ENCODE measurements around the gene SLC6A18. TPM values are rescaled to one million over a fixed set of nuclear protein-coding genes. Genes with fewer than 3 reads are reported as not detected.

Gene SLC6A18
- total and polyA plus RNA-seq, 2 experiments from 2014 or later = 0.35 TPM; not detected in 1

GRCh38 chr5:1293416-1294205 is 68.4 kb downstream of the SLC6A18 start:
- WGBS (ENCODE audit: low lambda C conversion rate, missing lambda C conversion rate) = 93% methylated on average over 58 of the region's 60 CpGs
- no peaks in the 10 kb centered on the region for H3K4me1 ChIP-seq (ENCODE audit: insufficient read depth)
- H3K4me2 ChIP-seq = no peak overlapping the region
- no peaks in the 10 kb centered on the region for H3K9me3 ChIP-seq (ENCODE audit: low read depth)
- H3K4me3 ChIP-seq = no peak overlapping the region
- no peaks in the 10 kb centered on the region for H3K9me2 ChIP-seq (replicated peaks; ENCODE audit: insufficient read depth)
- peaks cover 26% of the 10 kb centered on the region for H3K27me3 ChIP-seq
- H3K36me3 ChIP-seq (replicated peaks; ENCODE audit: insufficient read depth, low read depth) = no peaks in the 10 kb centered on the region
- TF ChIP-seq EZH2phosphoT487 (IDR thresholded peaks at IDR 0.05; ENCODE audit: low read depth, severe bottlenecking, unreplicated experiment) = no peak
- no peak for TF ChIP-seq CTCF (IDR thresholded peaks at IDR 0.05; ENCODE audit: poor library complexity)
- no peak for TF ChIP-seq EZH2 (IDR thresholded peaks at IDR 0.05; ENCODE audit: borderline replicate concordance)
- H3K27ac ChIP-seq = no peak overlapping the region
- H3K79me2 ChIP-seq = no peaks in the 10 kb centered on the region
- H2AFZ ChIP-seq = no peak overlapping the region
- DNase-seq (ENCODE audit: low spot score) = peak; percentile 2
- H4K20me1 ChIP-seq (ENCODE audit: insufficient read depth, poor library complexity, severe bottlenecking) = no peaks in the 10 kb centered on the region

GRCh38 chr5:1294206-1294834 is 69.1 kb downstream of the SLC6A18 start:
- Histone ChIP-seq H4K20me1 (ENCODE audit: insufficient read depth, poor library complexity, severe bottlenecking) (no peaks in the 10 kb centered on the region), H3K9me2 (replicated peaks; ENCODE audit: insufficient read depth) (no peaks in the 10 kb centered on the region), H3K4me1 (ENCODE audit: insufficient read depth) (no peaks in the 10 kb centered on the region), H3K36me3 (replicated peaks; ENCODE audit: insufficient read depth, low read depth) (no peaks in the 10 kb centered on the region), H3K27ac (no peak overlapping the region), H2AFZ (no peak overlapping the region), H3K4me3 (no peak overlapping the region), H3K27me3 (peaks cover 26% of the 10 kb centered on the region), H3K9me3 (ENCODE audit: low read depth) (no peaks in the 10 kb centered on the region), H3K79me2 (no peaks in the 10 kb centered on the region), H3K4me2 (peak overlapping the region; percentile 77)
- 52% methylated on average over 34 of the region's 69 CpGs for WGBS (ENCODE audit: low lambda C conversion rate, missing lambda C conversion rate)
- peak; percentile 11 for DNase-seq (ENCODE audit: low spot score)
- TF ChIP-seq EZH2 (IDR thresholded peaks at IDR 0.05; ENCODE audit: borderline replicate concordance) = no peak
- TF ChIP-seq CTCF (IDR thresholded peaks at IDR 0.05; ENCODE audit: poor library complexity) = no peak
- TF ChIP-seq EZH2phosphoT487 (IDR thresholded peaks at IDR 0.05; ENCODE audit: low read depth, severe bottlenecking, unreplicated experiment) = no peak

- H3K4me1 ChIP-seq (ENCODE audit: insufficient read depth) = no peaks in the 10 kb centered on the region
- peak; percentile 31 for DNase-seq (ENCODE audit: low spot score)
- H3K27me3 ChIP-seq = peaks cover 26% of the 10 kb centered on the region
- no peaks in the 10 kb centered on the region for H3K9me2 ChIP-seq (replicated peaks; ENCODE audit: insufficient read depth)
- H3K4me3 ChIP-seq = no peak within 1 kb of the TSS
- no peak within 1 kb of the TSS for H3K27ac ChIP-seq
- no peaks in the 10 kb centered on the region for H3K9me3 ChIP-seq (ENCODE audit: low read depth)
- WGBS (ENCODE audit: low lambda C conversion rate, missing lambda C conversion rate) = 7% methylated on average over 64 of the region's 102 CpGs
- H4K20me1 ChIP-seq (ENCODE audit: insufficient read depth, poor library complexity, severe bottlenecking) = no peaks in the 10 kb centered on the region
- TF ChIP-seq CTCF (IDR thresholded peaks at IDR 0.05; ENCODE audit: poor library complexity) (no peak), EZH2 (IDR thresholded peaks at IDR 0.05; ENCODE audit: borderline replicate concordance) (peak; percentile 15)
- H3K4me2 ChIP-seq = peak within 1 kb of the TSS; percentile 77
- H3K36me3 ChIP-seq (replicated peaks; ENCODE audit: insufficient read depth, low read depth) = no peaks in the 10 kb centered on the region
- H3K79me2 ChIP-seq = no peaks in the 10 kb centered on the region
- H2AFZ ChIP-seq = no peak within 1 kb of the TSS
Observed at GRCh38 chr5:1294835-1295649, 69.9 kb downstream of the SLC6A18 start, which contains the start of gene TERT. Gene TERT (minus strand): TSS chr5:1295068. CDS start chr5:1294989, 79 bp downstream.

All from hepatocyte (in vitro differentiated cells).